IPS-20b (cell line): ENCODE data around the gene MEIOC.
A peak's percentile ranks its signal among the peaks of the same experiment; 100 is the strongest.
"Not testable (repeated sequence)": the region's sequence is repeated elsewhere in the genome, so short reads cannot be mapped to it uniquely, and the experiment has no call there.

Experiments
- H3K27ac ChIP-seq: one replicate; pipeline ENCODE4 v1.5.1; 2013; ENCODE audit warnings: low read length
- H3K27me3 ChIP-seq: 2 replicates; pipeline ENCODE4 v1.6.1; 2013; ENCODE audit warnings: mild to moderate bottlenecking, low read length, inconsistent platforms; ENCODE audit not compliant: insufficient read depth
- H3K36me3 ChIP-seq: 2 replicates; pipeline ENCODE4 v1.6.1; 2013; ENCODE audit warnings: low read depth, mild to moderate bottlenecking, inconsistent platforms, low read length, moderate library complexity; ENCODE audit not compliant: insufficient read depth
- H3K4me1 ChIP-seq: 2 replicates; pipeline ENCODE4 v1.6.1; 2013; ENCODE audit warnings: mild to moderate bottlenecking, control low read depth, inconsistent platforms, low read length, moderate library complexity; ENCODE audit not compliant: insufficient read depth
- H3K4me3 ChIP-seq: 2 replicates; pipeline ENCODE4 v1.5.1; 2013; ENCODE audit warnings: mild to moderate bottlenecking, low read length, inconsistent platforms
- H3K9ac ChIP-seq: 2 replicates; pipeline ENCODE4 v1.6.1; 2013; ENCODE audit warnings: low read depth, mild to moderate bottlenecking, inconsistent platforms, low read length, moderate library complexity
- H3K9me3 ChIP-seq: 2 replicates; pipeline ENCODE4 v1.6.1; 2013; ENCODE audit warnings: mild to moderate bottlenecking, low read depth, low read length, inconsistent platforms; ENCODE audit not compliant: insufficient read depth

MEIOC gene

GRCh38 chr17:44687756-44688155, 31.5 kb downstream of the MEIOC start:
- Histone ChIP-seq H3K4me3 (no peak overlapping the region), H3K9me3 (no peaks in the 10 kb centered on the region), H3K27me3 (no peaks in the 10 kb centered on the region), H3K36me3 (peaks cover 23% of the 10 kb centered on the region), H3K4me1 (peaks cover 5% of the 10 kb centered on the region; the same call in 1 of the 2 replicates), H3K27ac (no peak overlapping the region), H3K9ac (no peak overlapping the region)

- Histone ChIP-seq H3K9ac (no peak overlapping the region; the same call in 1 of the 2 replicates), H3K36me3 (peaks cover 19% of the 10 kb centered on the region), H3K4me3 (peak overlapping the region; percentile 91; the same call in 1 of the 2 replicates), H3K4me1 (peaks cover 5% of the 10 kb centered on the region; the same call in 1 of the 2 replicates), H3K27me3 (no peaks in the 10 kb centered on the region), H3K9me3 (no peaks in the 10 kb centered on the region), H3K27ac (no peak overlapping the region)
Measured at GRCh38 chr17:44688200-44688599, 31.9 kb downstream of the MEIOC start.

GRCh38 chr17:44688675-44689476, 32.6 kb downstream of the MEIOC start:
- H3K4me1 ChIP-seq: peaks cover 5% of the 10 kb centered on the region; the same call in 1 of the 2 replicates
- peak overlapping the region; percentile 35 for H3K27ac ChIP-seq
- H3K36me3 ChIP-seq: peaks cover 12% of the 10 kb centered on the region
- H3K9ac ChIP-seq: peak overlapping the region; percentile 94
- H3K9me3 ChIP-seq: no peaks in the 10 kb centered on the region
- H3K27me3 ChIP-seq: no peaks in the 10 kb centered on the region
- peak overlapping the region; percentile 91 for H3K4me3 ChIP-seq

- Histone ChIP-seq H3K36me3 (peaks cover 10% of the 10 kb centered on the region), H3K9ac (peak within 1 kb of the TSS; percentile 94), H3K27ac (peak within 1 kb of the TSS; percentile 35), H3K9me3 (no peaks in the 10 kb centered on the region), H3K4me1 (peaks cover 5% of the 10 kb centered on the region; the same call in 1 of the 2 replicates), H3K27me3 (no peaks in the 10 kb centered on the region), H3K4me3 (peak within 1 kb of the TSS; percentile 91)
Measured at GRCh38 chr17:44689477-44690217, 33.4 kb downstream of the MEIOC start, which contains the start of gene CCDC43. CCDC43 (minus strand) TSS chr17:44689776; CDS start chr17:44689753, 23 bp downstream.

GRCh38 chr17:44690746-44691306, 34.6 kb downstream of the MEIOC start:
- H3K9me3 ChIP-seq, H3K27me3 ChIP-seq, H3K4me1 ChIP-seq, H3K36me3 ChIP-seq, H3K4me3 ChIP-seq, H3K27ac ChIP-seq, H3K9ac ChIP-seq: not testable (repeated sequence)

- H3K27ac ChIP-seq: no peak overlapping the region
- peaks cover under 1% of the 10 kb centered on the region; the same call in 1 of the 2 replicates for H3K4me1 ChIP-seq
- H3K36me3 ChIP-seq: no peaks in the 10 kb centered on the region
- no peak overlapping the region for H3K9ac ChIP-seq
- no peak overlapping the region for H3K4me3 ChIP-seq
- H3K27me3 ChIP-seq: no peaks in the 10 kb centered on the region
- H3K9me3 ChIP-seq: no peaks in the 10 kb centered on the region
Measured at GRCh38 chr17:44693609-44694008, 37.3 kb downstream of the MEIOC start.

GRCh38 chr17:44700288-44700687, 44.0 kb downstream of the MEIOC start:
- not testable (repeated sequence) for H3K4me3 ChIP-seq, H3K9me3 ChIP-seq, H3K27me3 ChIP-seq, H3K4me1 ChIP-seq, H3K36me3 ChIP-seq, H3K9ac ChIP-seq, H3K27ac ChIP-seq

- H3K4me1 ChIP-seq: peaks cover 3% of the 10 kb centered on the region; the same call in 1 of the 2 replicates
- peak overlapping the region; percentile 87; the same call in 1 of the 2 replicates for H3K9ac ChIP-seq
- H3K27ac ChIP-seq: no peak overlapping the region
- peak overlapping the region; percentile 85 for H3K4me3 ChIP-seq
- no peaks in the 10 kb centered on the region for H3K36me3 ChIP-seq
- no peaks in the 10 kb centered on the region for H3K9me3 ChIP-seq
- peaks cover 5% of the 10 kb centered on the region; the same call in 1 of the 2 replicates for H3K27me3 ChIP-seq
Measured at GRCh38 chr17:44707755-44708400, 51.6 kb downstream of the MEIOC start.

- peak within 1 kb of the TSS; percentile 87 for H3K9ac ChIP-seq
- H3K9me3 ChIP-seq: no peaks in the 10 kb centered on the region
- H3K36me3 ChIP-seq: peaks cover 2% of the 10 kb centered on the region; the same call in 1 of the 2 replicates
- H3K27ac ChIP-seq: peak within 1 kb of the TSS; percentile 6
- peaks cover 5% of the 10 kb centered on the region; the same call in 1 of the 2 replicates for H3K27me3 ChIP-seq
- peak within 1 kb of the TSS; percentile 85 for H3K4me3 ChIP-seq
- peaks cover 3% of the 10 kb centered on the region; the same call in 1 of the 2 replicates for H3K4me1 ChIP-seq
Measured at GRCh38 chr17:44708401-44709263, 52.4 kb downstream of the MEIOC start, which contains the start of gene DBF4B. DBF4B (plus strand) TSS chr17:44708665; CDS start chr17:44708821, 156 bp downstream.

- H3K4me1 ChIP-seq: no peaks in the 10 kb centered on the region
- peaks cover 46% of the 10 kb centered on the region for H3K36me3 ChIP-seq
- no peak overlapping the region for H3K27ac ChIP-seq
Measured at GRCh38 chr17:44719444-44719843, 63.2 kb downstream of the MEIOC start.

More at GRCh38 chr17:44719444-44719843, 63.2 kb downstream of the MEIOC start:
- no peak overlapping the region for H3K4me3 ChIP-seq
- H3K9ac ChIP-seq: no peak overlapping the region
- H3K27me3 ChIP-seq: no peaks in the 10 kb centered on the region
- no peaks in the 10 kb centered on the region for H3K9me3 ChIP-seq
